HEK293 (cell line): ENCODE results near the gene BCL7C.

Experiments
- GLIS1 ChIP-seq: fragments of 450-650 bp; formaldehyde crosslinking; IDR thresholded peaks from 2 replicates; pipeline ENCODE4 v1.5.1; 2016; ENCODE audit warnings: missing biosample characterization, missing genetic modification characterization
- SP7 ChIP-seq: fragments of 450-650 bp; formaldehyde crosslinking; IDR thresholded peaks from 2 replicates; pipeline ENCODE4 v1.5.1; 2016; ENCODE audit warnings: missing biosample characterization, missing genetic modification characterization
- ZBTB20 ChIP-seq: fragments of 450-650 bp; formaldehyde crosslinking; IDR thresholded peaks from 2 replicates; pipeline ENCODE4 v1.5.1; 2016; ENCODE audit warnings: missing biosample characterization, missing genetic modification characterization
- ZBTB21 ChIP-seq: fragments of 450-650 bp; formaldehyde crosslinking; IDR thresholded peaks from 2 replicates; pipeline ENCODE4 v1.5.1; 2017; ENCODE audit warnings: missing biosample characterization, missing genetic modification characterization
- TF ChIP-seq, protein P1 (sequence below): fragments of 450-650 bp; formaldehyde crosslinking; IDR thresholded peaks from 2 replicates; pipeline ENCODE4 v1.5.1; 2016; ENCODE audit warnings: missing biosample characterization, missing genetic modification characterization
- TF ChIP-seq, protein P2 (sequence below): fragments of 450-650 bp; formaldehyde crosslinking; IDR thresholded peaks from 2 replicates; pipeline ENCODE4 v1.5.1; 2016; ENCODE audit warnings: missing biosample characterization, missing genetic modification characterization

DNA sequence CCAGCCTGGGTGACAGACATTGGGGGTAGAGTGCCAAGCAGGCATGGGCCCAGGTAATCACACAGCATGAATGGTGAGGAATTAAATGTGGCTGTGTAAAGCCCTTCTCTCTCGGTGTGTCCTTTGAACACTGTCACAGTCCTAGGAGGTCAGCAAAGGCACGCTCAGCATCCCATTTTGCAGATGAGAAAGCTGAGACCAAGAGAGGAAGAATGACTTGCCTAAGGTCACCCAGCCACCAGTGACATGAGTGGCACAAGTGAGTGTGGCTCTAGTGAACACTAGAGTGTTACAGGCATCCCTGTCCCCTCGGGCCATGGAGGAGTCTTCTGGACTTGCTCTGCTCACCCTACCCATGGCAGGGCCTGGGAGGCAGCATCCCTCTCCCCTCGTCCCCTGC lies 13.2 kb upstream of the BCL7C start:
- TF ChIP-seq, protein P1, sequence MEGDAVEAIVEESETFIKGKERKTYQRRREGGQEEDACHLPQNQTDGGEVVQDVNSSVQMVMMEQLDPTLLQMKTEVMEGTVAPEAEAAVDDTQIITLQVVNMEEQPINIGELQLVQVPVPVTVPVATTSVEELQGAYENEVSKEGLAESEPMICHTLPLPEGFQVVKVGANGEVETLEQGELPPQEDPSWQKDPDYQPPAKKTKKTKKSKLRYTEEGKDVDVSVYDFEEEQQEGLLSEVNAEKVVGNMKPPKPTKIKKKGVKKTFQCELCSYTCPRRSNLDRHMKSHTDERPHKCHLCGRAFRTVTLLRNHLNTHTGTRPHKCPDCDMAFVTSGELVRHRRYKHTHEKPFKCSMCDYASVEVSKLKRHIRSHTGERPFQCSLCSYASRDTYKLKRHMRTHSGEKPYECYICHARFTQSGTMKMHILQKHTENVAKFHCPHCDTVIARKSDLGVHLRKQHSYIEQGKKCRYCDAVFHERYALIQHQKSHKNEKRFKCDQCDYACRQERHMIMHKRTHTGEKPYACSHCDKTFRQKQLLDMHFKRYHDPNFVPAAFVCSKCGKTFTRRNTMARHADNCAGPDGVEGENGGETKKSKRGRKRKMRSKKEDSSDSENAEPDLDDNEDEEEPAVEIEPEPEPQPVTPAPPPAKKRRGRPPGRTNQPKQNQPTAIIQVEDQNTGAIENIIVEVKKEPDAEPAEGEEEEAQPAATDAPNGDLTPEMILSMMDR (tag by site-specific recombination), result no peak
- TF ChIP-seq GLIS1 (tag by site-specific recombination) (no peak), ZBTB21 (tag by site-specific recombination) (no peak), SP7 (tag by site-specific recombination) (no peak), ZBTB20 (tag by site-specific recombination) (no peak)
- TF ChIP-seq, protein P2, sequence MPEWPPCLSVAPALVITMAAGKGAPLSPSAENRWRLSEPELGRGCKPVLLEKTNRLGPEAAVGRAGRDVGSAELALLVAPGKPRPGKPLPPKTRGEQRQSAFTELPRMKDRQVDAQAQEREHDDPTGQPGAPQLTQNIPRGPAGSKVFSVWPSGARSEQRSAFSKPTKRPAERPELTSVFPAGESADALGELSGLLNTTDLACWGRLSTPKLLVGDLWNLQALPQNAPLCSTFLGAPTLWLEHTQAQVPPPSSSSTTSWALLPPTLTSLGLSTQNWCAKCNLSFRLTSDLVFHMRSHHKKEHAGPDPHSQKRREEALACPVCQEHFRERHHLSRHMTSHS (tag by site-specific recombination), result no peak
